AG04449 (cell line): Measurements from ENCODE around the gene RHOV.
A peak's percentile ranks its signal among the peaks of the same experiment; 100 is the strongest.

ENCODE experiments used
- CTCF ChIA-PET: fragments of 350-600 bp; formaldehyde crosslinking; extraction: SDS; loops from one replicate; lab custom pipeline; 2021; ENCODE audit warnings: antibody characterized with exemption; lab: Yijun Ruan, JAX
- POLR2A ChIA-PET: fragments of 400-600, 350-600 bp; formaldehyde crosslinking; extraction: SDS; loops from one replicate; lab custom pipeline; 2020; ENCODE audit warnings: antibody characterized with exemption, inconsistent platforms; lab: Yijun Ruan, JAX
- DNase-seq: peaks from one replicate; pipeline ENCODE4 v3.0.0-alpha.2; 2010; ENCODE audit warnings: low read depth, low spot score
- H3K4me3 ChIP-seq: 2 replicates; pipeline ENCODE4 v1.5.1; 2011; ENCODE audit warnings: low read depth, mild to moderate bottlenecking, control low read depth, low read length
- CTCF ChIP-seq: IDR thresholded peaks from one replicate; pipeline ENCODE4 v1.5.1; 2011; ENCODE audit warnings: mild to moderate bottlenecking, moderate library complexity, low read length, control low read depth, inconsistent platforms; ENCODE audit not compliant: insufficient read depth; ENCODE audit errors: missing control alignments

RHOV gene

GRCh38 chr15:40900256-40901052, 26.4 kb upstream of the RHOV start:
- TF ChIP-seq CTCF, result no peak
- DNase-seq, result no peak
- H3K4me3 ChIP-seq, result no peak overlapping the region
- CTCF ChIA-PET, result interaction anchor here (0.8 to 20.5 kb wide), 7 partner anchors 9 to 432 kb away, joined by 3 to 498 read pairs (median 4); partner anchors contain the start of genes NUSAP1 and OIP5
- POLR2A ChIA-PET, result no interaction called here

- no peak for TF ChIP-seq CTCF
- ChIA-PET POLR2A (no interaction called here), CTCF (interaction anchor here (0.8 to 20.5 kb wide), 7 partner anchors 16 to 286 kb away, joined by 3 to 498 read pairs (median 18); no protein-coding TSS in a partner anchor)
- DNase-seq, result no peak
- no peak overlapping the region for H3K4me3 ChIP-seq
Measured at GRCh38 chr15:40899536-40900207, 25.6 kb upstream of the RHOV start.

- ChIA-PET POLR2A (interaction anchor here (0.8 to 2.4 kb wide), 4 partner anchors 8 to 221 kb away, joined by 3 to 9 read pairs (median 6); partner anchors contain the start of genes CHAC1 and INO80), CTCF (interaction anchor here (0.6 to 20.5 kb wide), 61 partner anchors 10 to 677 kb away, joined by 3 to 498 read pairs (median 5); partner anchors contain the start of genes CHAC1, CHP1, EXD1 and RAD51)
- TF ChIP-seq CTCF, result peak; percentile 73
- no peak for DNase-seq
- H3K4me3 ChIP-seq, result peak overlapping the region; percentile 95
Measured at GRCh38 chr15:40894681-40895448, 20.8 kb upstream of the RHOV start.

- ChIA-PET POLR2A (interaction anchor here (0.6 to 2.4 kb wide), 6 partner anchors 9 to 222 kb away, joined by 3 to 9 read pairs (median 5); partner anchors contain the start of genes CHAC1 and INO80), CTCF (interaction anchor here (0.6 to 20.5 kb wide), 57 partner anchors 9 to 676 kb away, joined by 3 to 498 read pairs (median 5); partner anchors contain the start of genes CHAC1, CHP1, EXD1 and RAD51)
- peak; percentile 90 for TF ChIP-seq CTCF
- DNase-seq, result peak; percentile 71
- H3K4me3 ChIP-seq, result peak within 1 kb of the TSS; percentile 95
Measured at GRCh38 chr15:40893733-40894680, 20.0 kb upstream of the RHOV start, which contains the start of gene VPS18. TSS of gene VPS18 (plus strand) at chr15:40894450. CDS start at chr15:40894769, 319 bp downstream.
